Right lobe of liver (tissue), 6 donors: Measurements from ENCODE around the gene FARS2. TPM values are rescaled to one million over a fixed set of nuclear protein-coding genes. Genes with fewer than 3 reads are reported as not detected.

ENCODE experiments used
- ATAC-seq, 4 donors: fragments of 200-7000 bp; cut with Tn5 transposase; one replicate each; pipeline ENCODE4 v1.9.1; 2020; ENCODE audit warnings: mild to moderate bottlenecking in 4 of 4, moderate library complexity in 4 of 4
- DNase-seq, 3 donors: peaks; one replicate each; pipeline ENCODE4 v3.0.0-alpha.2; 2020
- H3K27ac ChIP-seq, 3 donors: fragments of 200-600 bp; one replicate each; pipeline ENCODE4 v1.8.0; 2022
- H3K27me3 ChIP-seq, 2 donors: fragments of 200-600 bp; one replicate each; pipeline ENCODE4 v1.8.0; 2022
- H3K36me3 ChIP-seq, 4 donors: fragments of 200-600 bp; sonication (generic) in 1 of 4; one replicate each; pipeline versions ENCODE4 v1.5.1 to v1.8.0; 2017 to 2022; ENCODE audit warnings: control low read depth in 1 of 4
- H3K4me1 ChIP-seq, 4 donors: fragments of 200-600 bp; sonication (generic) in 1 of 4; one replicate each; pipeline versions ENCODE4 v1.5.1 to v1.8.0; 2017 to 2022; ENCODE audit warnings: control low read depth in 1 of 4
- H3K4me3 ChIP-seq, 3 donors: fragments of 200-600 bp; one replicate each; pipeline ENCODE4 v1.8.0; 2022
- H3K9me3 ChIP-seq, 4 donors: fragments of 200-600 bp; sonication (generic) in 1 of 4; one replicate each; pipeline versions ENCODE4 v1.5.1 to v1.8.0; 2017 to 2022; ENCODE audit warnings: control low read depth in 1 of 4
- POLR2A ChIP-seq: fragments of 450-650 bp; IDR thresholded peaks from one replicate; pipeline ENCODE4 v1.6.1; 2017; ENCODE audit warnings: antibody characterized with exemption, mild to moderate bottlenecking
- WGBS: methylation state at CpG from one replicate; pipeline ENCODE4 v1.1.6; 2018; ENCODE audit warnings: low coverage, low lambda C conversion rate; ENCODE audit not compliant: insufficient coverage; ENCODE audit errors: missing lambda C conversion rate; 5-methylcytosine and 5-hydroxymethylcytosine counted together
- intact Hi-C, 2 donors: fragments of 100-400 bp; cut with DNase I; formaldehyde crosslinking; loops; one replicate each; pipeline versions ENCODE4 v1.11.2 to v1.14.1; 2022
- total RNA-seq, 6 experiments: library from RNA; depleted of rRNA in 2 of 6; stranded (reverse); fragments of >200 nt in 2 of 6; fragmentation: NEBNext Ultra II Directional in 3 of 6; extraction: Animal tissue kit (Norgen Biotek cat#: 25700) in 3 of 6; gene quantifications; one replicate each; pipeline versions ENCODE4 v1.1.0 to v1.2.4, GENCODE V29; 2016 to 2023
- TF ChIP-seq, protein P1 (sequence below), 4 donors: fragments of 200-600 bp in 3 of 4; fragments of 450-650 bp in 1 of 4; IDR thresholded peaks; one replicate each; pipeline versions ENCODE4 v1.5.1 to v1.8.0; 2016 to 2022; ENCODE audit warnings: antibody characterized with exemption in 4 of 4, mild to moderate bottlenecking in 2 of 4
- donor health status: DM: no; HTN: yes; CAD: no.
- donor health status: DM: no; HTN: no; CAD: no.
- donor health status: DM: no; HTN: no; CAD: no.
- donor health status: DM: no; HTN: yes; CAD: no.
- donor health status: DM: no; HTN: yes; CAD: no.

FARS2 gene
- total RNA-seq, 6 experiments from 2014 or later: 7.2 to 12.9 (median 11.7) TPM

DNA sequence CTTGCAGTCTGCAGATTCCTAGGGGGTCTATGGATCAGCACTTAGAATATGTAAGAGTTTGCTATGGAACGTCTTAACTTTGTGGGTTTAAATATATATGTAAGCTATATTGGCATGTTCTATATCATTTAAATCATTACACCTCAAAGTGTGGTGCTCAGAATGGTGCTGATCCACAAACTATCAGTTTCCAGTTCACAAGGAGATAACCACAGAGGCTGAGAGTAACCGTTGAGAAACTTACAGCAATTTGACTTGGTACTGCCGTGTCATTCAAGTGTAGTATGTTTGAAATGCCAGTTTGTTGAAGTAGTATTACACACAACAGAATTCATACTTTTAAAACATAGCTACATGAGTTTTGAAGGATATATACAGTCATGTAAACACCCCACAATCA, 279.7 kb downstream of the FARS2 start:
- intact Hi-C loops: no loop called here
- Histone ChIP-seq H3K4me1 (no peaks in the 10 kb centered on the region), H3K36me3 (no peaks in the 10 kb centered on the region), H3K4me3 (no peak overlapping the region), H3K27me3 (no peaks in the 10 kb centered on the region), H3K27ac (no peak overlapping the region), H3K9me3 (no peaks in the 10 kb centered on the region)
- no peak for ATAC-seq
- DNase-seq: no peak
- no peak for TF ChIP-seq POLR2A
- TF ChIP-seq, protein P1, sequence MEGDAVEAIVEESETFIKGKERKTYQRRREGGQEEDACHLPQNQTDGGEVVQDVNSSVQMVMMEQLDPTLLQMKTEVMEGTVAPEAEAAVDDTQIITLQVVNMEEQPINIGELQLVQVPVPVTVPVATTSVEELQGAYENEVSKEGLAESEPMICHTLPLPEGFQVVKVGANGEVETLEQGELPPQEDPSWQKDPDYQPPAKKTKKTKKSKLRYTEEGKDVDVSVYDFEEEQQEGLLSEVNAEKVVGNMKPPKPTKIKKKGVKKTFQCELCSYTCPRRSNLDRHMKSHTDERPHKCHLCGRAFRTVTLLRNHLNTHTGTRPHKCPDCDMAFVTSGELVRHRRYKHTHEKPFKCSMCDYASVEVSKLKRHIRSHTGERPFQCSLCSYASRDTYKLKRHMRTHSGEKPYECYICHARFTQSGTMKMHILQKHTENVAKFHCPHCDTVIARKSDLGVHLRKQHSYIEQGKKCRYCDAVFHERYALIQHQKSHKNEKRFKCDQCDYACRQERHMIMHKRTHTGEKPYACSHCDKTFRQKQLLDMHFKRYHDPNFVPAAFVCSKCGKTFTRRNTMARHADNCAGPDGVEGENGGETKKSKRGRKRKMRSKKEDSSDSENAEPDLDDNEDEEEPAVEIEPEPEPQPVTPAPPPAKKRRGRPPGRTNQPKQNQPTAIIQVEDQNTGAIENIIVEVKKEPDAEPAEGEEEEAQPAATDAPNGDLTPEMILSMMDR (IDR thresholded peaks at IDR 0.05): no peak
- 85% methylated on average over 3 of the region's 3 CpGs for WGBS

DNA sequence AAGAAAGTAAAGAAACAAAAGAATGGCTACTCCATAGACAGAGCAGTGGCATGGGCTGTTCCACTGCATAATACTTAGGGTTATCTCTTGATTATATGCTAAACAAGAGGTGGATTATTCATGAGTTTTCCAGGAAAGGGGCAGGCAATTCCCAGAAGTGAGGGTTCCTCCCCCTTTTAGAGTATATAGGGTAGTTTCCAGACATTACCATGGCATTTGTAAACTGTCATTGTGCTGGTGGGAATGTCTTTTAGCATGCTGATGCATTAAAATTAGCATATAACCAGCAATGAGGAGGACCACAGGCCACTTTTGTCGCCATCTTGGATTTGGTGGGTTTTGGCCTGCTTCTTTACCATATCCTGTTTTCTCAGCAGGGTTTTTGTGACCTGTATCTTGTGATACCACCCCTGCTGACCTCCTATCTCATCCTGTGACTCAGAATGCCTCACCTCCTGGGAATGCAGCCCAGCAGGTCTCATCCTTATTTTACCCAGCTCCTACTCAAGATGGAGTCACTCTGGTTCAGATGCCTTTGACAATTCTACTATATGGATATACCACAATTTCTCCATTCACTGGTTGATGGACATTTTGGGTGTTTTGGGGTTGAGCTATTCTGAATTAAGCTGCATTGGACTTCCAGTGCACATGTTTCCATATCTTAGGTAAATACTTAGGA, 280.6 kb downstream of the FARS2 start:
- no peak for DNase-seq
- no peaks in the 10 kb centered on the region for H3K9me3 ChIP-seq
- no peaks in the 10 kb centered on the region for H3K27me3 ChIP-seq
- WGBS: no CpG with 5 or more reads among the region's 1 CpG
- TF ChIP-seq, protein P1 (IDR thresholded peaks at IDR 0.05): no peak
- ATAC-seq: no peak
- H3K27ac ChIP-seq: no peak overlapping the region
- H3K4me1 ChIP-seq: no peaks in the 10 kb centered on the region
- no peaks in the 10 kb centered on the region for H3K36me3 ChIP-seq
- H3K4me3 ChIP-seq: no peak overlapping the region
- intact Hi-C loops: no loop called here

DNA sequence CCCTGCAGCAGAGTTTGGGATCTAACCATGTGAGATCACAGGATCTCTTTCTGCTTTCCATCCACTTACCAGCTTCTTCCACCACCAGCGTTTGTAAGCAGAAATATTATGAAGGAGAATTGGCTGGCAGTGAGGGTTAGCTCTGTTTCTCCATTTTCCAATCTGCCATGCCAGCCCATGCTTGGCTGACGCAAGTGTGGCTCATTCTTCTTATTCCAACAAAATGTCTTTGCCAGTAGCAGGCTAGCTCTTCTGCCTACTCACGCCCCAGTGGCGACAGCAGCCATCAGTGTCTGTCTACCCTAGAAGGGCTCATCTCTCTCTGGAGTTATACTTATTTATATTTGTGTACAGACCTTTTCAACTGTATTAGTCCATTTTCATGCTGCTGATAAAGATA, 286.2 kb downstream of the FARS2 start:
- Histone ChIP-seq H3K4me1 (no peaks in the 10 kb centered on the region), H3K36me3 (no peaks in the 10 kb centered on the region), H3K27me3 (no peaks in the 10 kb centered on the region), H3K4me3 (no peak overlapping the region), H3K9me3 (no peaks in the 10 kb centered on the region), H3K27ac (no peak overlapping the region)
- intact Hi-C loops: no loop called here
- TF ChIP-seq POLR2A: no peak
- TF ChIP-seq, protein P1 (IDR thresholded peaks at IDR 0.05): no peak
- ATAC-seq (no peak), DNase-seq (no peak)
- 100% methylated on average over 4 of the region's 4 CpGs for WGBS

DNA sequence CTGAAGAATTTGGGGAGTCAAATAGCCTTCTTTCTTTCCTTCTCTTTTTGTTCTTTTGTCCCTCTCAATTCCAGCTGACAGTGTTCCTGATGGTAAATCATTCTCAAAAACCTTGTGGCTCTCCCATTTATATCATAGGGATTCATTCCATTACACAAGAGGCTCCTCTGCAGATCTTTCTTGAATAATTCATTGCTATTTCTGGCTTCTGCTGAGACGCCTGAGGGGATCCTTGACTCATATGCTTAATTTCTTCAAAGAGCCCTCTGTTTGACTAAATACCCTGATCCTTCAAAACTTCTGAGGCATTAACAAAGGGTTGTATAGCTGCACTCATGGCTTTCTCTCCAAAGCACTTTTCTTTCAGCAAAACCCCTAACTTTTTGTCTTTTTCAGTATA, 289.3 kb downstream of the FARS2 start:
- no peak overlapping the region for H3K4me3 ChIP-seq
- no peak for TF ChIP-seq POLR2A
- TF ChIP-seq, protein P1 (IDR thresholded peaks at IDR 0.05): no peak
- no peaks in the 10 kb centered on the region for H3K9me3 ChIP-seq
- H3K4me1 ChIP-seq: peaks cover 0 to 3% (median 0%) of the 10 kb centered on the region in 4 donors
- no peaks in the 10 kb centered on the region for H3K27me3 ChIP-seq
- no peak for ATAC-seq
- no peak overlapping the region for H3K27ac ChIP-seq
- 75% methylated on average over 1 of the region's 1 CpG for WGBS
- DNase-seq: no peak
- intact Hi-C loops: no loop called here
- no peaks in the 10 kb centered on the region for H3K36me3 ChIP-seq

DNA sequence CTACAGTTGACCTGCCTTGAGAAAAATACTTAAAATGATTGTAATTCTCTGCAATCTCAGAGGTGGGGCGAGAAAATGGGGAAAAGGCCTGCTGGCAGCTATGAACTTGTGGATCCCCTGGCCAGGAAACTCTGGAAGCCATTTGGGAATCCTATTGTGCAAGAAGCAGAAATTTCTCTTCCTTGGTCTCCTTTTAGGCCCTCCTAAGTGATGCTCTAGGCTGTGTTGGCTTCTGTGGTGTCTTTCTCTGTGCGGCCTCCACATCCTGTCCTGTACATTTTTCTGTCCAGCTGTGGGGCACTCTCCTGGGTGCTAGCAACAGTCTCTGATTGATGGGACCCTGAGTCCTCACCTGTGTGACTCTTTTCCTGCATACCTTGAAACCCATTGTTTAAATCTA, 290.9 kb downstream of the FARS2 start:
- Histone ChIP-seq H3K9me3 (no peaks in the 10 kb centered on the region), H3K27ac (no peak overlapping the region), H3K4me1 (peaks cover 0 to 3% (median 0%) of the 10 kb centered on the region in 4 donors), H3K36me3 (no peaks in the 10 kb centered on the region), H3K27me3 (no peaks in the 10 kb centered on the region), H3K4me3 (no peak overlapping the region)
- intact Hi-C loops: no loop called here
- TF ChIP-seq, protein P1 (IDR thresholded peaks at IDR 0.05): no peak
- no peak for TF ChIP-seq POLR2A
- DNase-seq (no peak), ATAC-seq (no peak)
- 100% methylated on average over 2 of the region's 2 CpGs for WGBS
